ENCODE data around the gene C4orf36. TPM values are rescaled to one million over a fixed set of nuclear protein-coding genes. Genes with fewer than 3 reads are reported as not detected.

The C4orf36 gene
- total and polyA plus RNA-seq, 11 donors = 0.36 to 2.4 (median 1.2) TPM; not detected in 3

DNA sequence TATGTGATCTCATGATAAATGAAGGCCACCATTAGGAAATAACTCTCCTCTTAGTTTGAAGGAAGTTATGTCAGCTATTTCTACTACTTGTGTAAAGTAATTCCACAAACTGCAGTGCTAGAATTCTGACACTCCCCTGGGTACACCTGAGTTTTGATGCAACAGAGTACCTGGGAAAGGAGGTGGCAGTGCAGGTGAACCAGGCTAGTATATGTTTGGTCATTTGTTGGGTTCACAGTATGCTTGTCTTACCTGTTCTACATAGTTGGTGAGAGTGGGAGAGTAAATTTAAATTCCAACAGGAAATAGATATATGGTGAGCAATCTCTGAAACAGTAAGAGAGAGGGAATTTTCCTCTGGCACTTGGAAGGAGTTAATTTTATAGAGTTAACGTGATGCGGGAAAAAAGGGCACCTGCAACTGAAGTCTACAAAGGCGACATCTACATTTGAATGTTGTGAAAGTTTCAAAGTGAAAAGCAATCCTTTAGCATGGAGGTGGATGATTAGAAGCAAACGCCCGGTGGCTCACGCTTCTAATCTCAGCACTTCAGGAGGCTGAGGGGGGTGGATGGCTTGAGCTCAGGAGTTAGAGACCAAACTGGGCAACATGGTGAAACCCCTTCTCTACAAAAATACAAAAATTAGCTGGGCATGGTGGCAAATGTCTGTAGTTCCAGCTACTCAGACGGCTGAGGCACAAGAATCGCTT is 34.7 kb downstream of the C4orf36 start:
- WGBS, 4 donors = 88 to 90% (median 90%) methylated on average over 8 of the region's 8 CpGs
- H3K4me1 ChIP-seq = peaks cover 0 to 11% (median 0%) of the 10 kb centered on the region in 12 donors
- DNase-seq = no peak
- no peaks in the 10 kb centered on the region for H3K27me3 ChIP-seq
- no peaks in the 10 kb centered on the region for H3K36me3 ChIP-seq
- intact Hi-C loops (cut with DNase I) = no loop called here
- no peak overlapping the region for H3K27ac ChIP-seq
- H3K4me3 ChIP-seq = no peak overlapping the region
- TF ChIP-seq, protein P1, sequence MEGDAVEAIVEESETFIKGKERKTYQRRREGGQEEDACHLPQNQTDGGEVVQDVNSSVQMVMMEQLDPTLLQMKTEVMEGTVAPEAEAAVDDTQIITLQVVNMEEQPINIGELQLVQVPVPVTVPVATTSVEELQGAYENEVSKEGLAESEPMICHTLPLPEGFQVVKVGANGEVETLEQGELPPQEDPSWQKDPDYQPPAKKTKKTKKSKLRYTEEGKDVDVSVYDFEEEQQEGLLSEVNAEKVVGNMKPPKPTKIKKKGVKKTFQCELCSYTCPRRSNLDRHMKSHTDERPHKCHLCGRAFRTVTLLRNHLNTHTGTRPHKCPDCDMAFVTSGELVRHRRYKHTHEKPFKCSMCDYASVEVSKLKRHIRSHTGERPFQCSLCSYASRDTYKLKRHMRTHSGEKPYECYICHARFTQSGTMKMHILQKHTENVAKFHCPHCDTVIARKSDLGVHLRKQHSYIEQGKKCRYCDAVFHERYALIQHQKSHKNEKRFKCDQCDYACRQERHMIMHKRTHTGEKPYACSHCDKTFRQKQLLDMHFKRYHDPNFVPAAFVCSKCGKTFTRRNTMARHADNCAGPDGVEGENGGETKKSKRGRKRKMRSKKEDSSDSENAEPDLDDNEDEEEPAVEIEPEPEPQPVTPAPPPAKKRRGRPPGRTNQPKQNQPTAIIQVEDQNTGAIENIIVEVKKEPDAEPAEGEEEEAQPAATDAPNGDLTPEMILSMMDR (IDR thresholded peaks at IDR 0.05) = no peak
- no peak for TF ChIP-seq POLR2A (IDR thresholded peaks at IDR 0.05)
- H3K9me3 ChIP-seq = no peaks in the 10 kb centered on the region
- no peak for ATAC-seq

DNA sequence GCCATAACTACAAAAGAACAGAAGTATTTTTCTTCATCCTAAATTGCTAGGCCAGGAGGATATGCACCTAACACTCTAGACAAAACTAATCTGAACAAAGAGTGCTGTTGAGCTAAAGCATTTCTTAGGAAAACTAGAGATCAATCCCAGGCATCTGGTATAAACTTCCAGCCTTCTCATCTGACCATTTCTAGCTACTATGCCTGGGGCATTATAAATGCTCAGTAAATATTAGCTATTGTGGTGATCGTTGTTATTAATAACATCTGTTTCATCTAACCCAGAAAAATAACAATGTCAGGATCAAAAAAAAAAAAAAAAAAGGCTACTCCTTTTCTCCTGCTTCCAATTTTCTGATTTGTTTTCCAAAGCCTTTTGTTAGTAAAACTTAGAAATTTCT is 35.3 kb downstream of the C4orf36 start:
- H3K4me3 ChIP-seq = no peak overlapping the region
- no peak for DNase-seq
- intact Hi-C loops (cut with DNase I) = no loop called here
- no peaks in the 10 kb centered on the region for H3K9me3 ChIP-seq
- H3K4me1 ChIP-seq = peaks cover 0 to 11% (median 0%) of the 10 kb centered on the region in 12 donors
- TF ChIP-seq POLR2A (IDR thresholded peaks at IDR 0.05) = no peak
- TF ChIP-seq, protein P1 (IDR thresholded peaks at IDR 0.05) = no peak
- no peaks in the 10 kb centered on the region for H3K36me3 ChIP-seq
- no peak for ATAC-seq
- 56 to 83% (median 72%) methylated on average over 1 of the region's 1 CpG for WGBS, 4 donors
- no peak overlapping the region for H3K27ac ChIP-seq
- H3K27me3 ChIP-seq = no peaks in the 10 kb centered on the region

DNA sequence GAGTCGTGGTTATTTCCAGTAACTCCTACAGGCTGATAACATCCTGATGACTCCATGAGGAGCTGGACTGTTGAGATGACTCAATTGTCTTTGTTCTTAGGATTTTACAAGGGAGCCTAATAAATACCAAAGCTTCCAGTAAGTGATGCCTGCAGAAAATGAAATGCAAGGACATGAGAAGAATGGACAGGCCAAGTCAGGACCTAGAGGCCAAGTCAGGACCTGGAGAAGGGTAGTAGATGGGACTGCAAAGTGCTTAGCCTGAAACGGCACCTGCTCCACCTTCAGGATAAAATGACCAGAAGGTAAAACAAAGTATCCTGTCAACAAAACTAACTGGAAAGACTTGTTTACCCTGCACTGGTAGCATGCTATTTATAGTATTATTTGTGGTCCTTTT is 36.6 kb downstream of the C4orf36 start:
- no peak for TF ChIP-seq POLR2A (IDR thresholded peaks at IDR 0.05)
- TF ChIP-seq, protein P1 (IDR thresholded peaks at IDR 0.05) = no peak
- 61 to 72% (median 65%) methylated on average over 2 of the region's 2 CpGs for WGBS, 4 donors
- no peaks in the 10 kb centered on the region for H3K9me3 ChIP-seq
- ATAC-seq (no peak), DNase-seq (no peak)
- H3K4me3 ChIP-seq = no peak overlapping the region
- H3K36me3 ChIP-seq = no peaks in the 10 kb centered on the region
- H3K4me1 ChIP-seq = peaks cover 0 to 11% (median 0%) of the 10 kb centered on the region in 12 donors
- intact Hi-C loops (cut with DNase I) = no loop called here
- H3K27me3 ChIP-seq = no peaks in the 10 kb centered on the region
- no peak overlapping the region for H3K27ac ChIP-seq

DNA sequence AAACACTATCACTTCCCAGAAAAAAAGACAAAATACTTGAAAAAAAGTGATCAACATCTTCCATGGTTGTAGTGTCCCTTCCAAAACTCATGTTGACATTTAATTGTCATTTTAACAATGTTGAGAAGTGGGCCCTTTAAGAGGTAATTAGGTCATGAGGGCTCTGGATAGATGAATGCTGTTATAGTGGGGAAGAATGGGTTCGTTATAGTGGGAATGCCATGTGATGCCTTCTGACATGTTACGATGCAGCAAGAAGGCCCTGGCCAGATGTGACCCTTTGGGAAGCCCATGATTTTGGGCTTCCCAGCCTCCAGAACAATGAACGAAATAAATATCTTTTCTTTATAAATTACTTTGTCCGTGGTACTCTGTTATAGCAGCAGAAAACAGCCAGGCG is 39.0 kb downstream of the C4orf36 start:
- no peaks in the 10 kb centered on the region for H3K9me3 ChIP-seq
- intact Hi-C loops (cut with DNase I) = no loop called here
- no peak for TF ChIP-seq POLR2A (IDR thresholded peaks at IDR 0.05)
- TF ChIP-seq, protein P1 (IDR thresholded peaks at IDR 0.05) = no peak
- H3K4me3 ChIP-seq = no peak overlapping the region
- DNase-seq (no peak), ATAC-seq (no peak)
- H3K4me1 ChIP-seq = peaks cover 0 to 24% (median 13%) of the 10 kb centered on the region in 12 donors
- 76 to 96% (median 92%) methylated on average over 5 of the region's 5 CpGs for whole genome bisulfite sequencing, 4 donors
- H3K36me3 ChIP-seq = no peaks in the 10 kb centered on the region
- no peak overlapping the region for H3K27ac ChIP-seq
- H3K27me3 ChIP-seq = no peaks in the 10 kb centered on the region
